ENCODE data around the gene RASSF3. TPM values are rescaled to one million over a fixed set of nuclear protein-coding genes. Genes with fewer than 3 reads are reported as not detected.
A peak's percentile ranks its signal among the peaks of the same experiment; 100 is the strongest.

The RASSF3 gene
- total and polyA plus RNA-seq, 2 of the 13 experiments (the other 11 are each of a cell fraction or from before 2014, with no cell fraction given) = 15.5 to 16.0 TPM

GRCh38 chr12:64611341-64612284, 1.3 kb downstream of the RASSF3 start (continued):
- TF ChIP-seq HNRNPH1 (optimal IDR thresholded peaks at IDR 0.05; ENCODE audit: low read depth, low read length) = no peak
- no peak for TF ChIP-seq MTA1 (CRISPR knock-in tag; IDR thresholded peaks at IDR 0.05; ENCODE audit: borderline replicate concordance)
- no peak for TF ChIP-seq PBX3 (CRISPR knock-in tag; IDR thresholded peaks at IDR 0.05; ENCODE audit: borderline replicate concordance)
- TF ChIP-seq ZNF770 (CRISPR knock-in tag; IDR thresholded peaks at IDR 0.05) = no peak
- TF ChIP-seq EP300 (IDR thresholded peaks at IDR 0.05; ENCODE audit: low read depth in 2 of 2, low read length in 2 of 2) = no peak
- TF ChIP-seq EP300 (CRISPR knock-in tag; IDR thresholded peaks at IDR 0.05; ENCODE audit: borderline replicate concordance) = no peak
- no peak for TF ChIP-seq ZNF580 (CRISPR knock-in tag; IDR thresholded peaks at IDR 0.05; ENCODE audit: borderline replicate concordance, low read depth)
- no peak for TF ChIP-seq KLF13 (CRISPR knock-in tag; IDR thresholded peaks at IDR 0.05)
- no peak for TF ChIP-seq SIX4 (CRISPR knock-in tag; IDR thresholded peaks at IDR 0.05)
- no peak for TF ChIP-seq ZNF230 (CRISPR knock-in tag; IDR thresholded peaks at IDR 0.05)
- no peak for TF ChIP-seq ZNF589 (CRISPR knock-in tag; conservative IDR thresholded peaks at IDR 0.05)
- TF ChIP-seq POGK (CRISPR knock-in tag; conservative IDR thresholded peaks at IDR 0.05) = no peak
- TF ChIP-seq HMGXB4 (CRISPR knock-in tag; IDR thresholded peaks at IDR 0.05; ENCODE audit: borderline replicate concordance in 1 of 2, low read depth in 1 of 2) = peak; percentile 6 to 9; a peak in 1 of 4 replicates
- TF ChIP-seq ETS1 (CRISPR knock-in tag; IDR thresholded peaks at IDR 0.05) = no peak
- TF ChIP-seq ZNF263 (CRISPR knock-in tag; IDR thresholded peaks at IDR 0.05) = no peak
- TF ChIP-seq KAT8 (CRISPR knock-in tag; IDR thresholded peaks at IDR 0.05) = no peak
- TF ChIP-seq ZBTB46 (CRISPR knock-in tag; IDR thresholded peaks at IDR 0.05; ENCODE audit: borderline replicate concordance) = no peak

All from HepG2 (cell line).